H1 (cell line): ENCODE results near the gene SPPL2B.

ENCODE experiments used
- EP300 ChIP-seq, 2 experiments: IDR thresholded peaks; 1 replicate in 1 of 2; 2 replicates in 1 of 2; pipeline ENCODE4 v1.6.1; 2011 to 2012; ENCODE audit warnings: low read depth in 2 of 2, low read length in 2 of 2, mild to moderate bottlenecking in 2 of 2, borderline replicate concordance in 1 of 2, inconsistent platforms in 1 of 2, moderate library complexity in 1 of 2
- JUN ChIP-seq: IDR thresholded peaks from 2 replicates; pipeline ENCODE4 v1.6.1; 2011; ENCODE audit warnings: low read depth, mild to moderate bottlenecking, improper control_type of control experiment, low read length
- JUND ChIP-seq: IDR thresholded peaks from 2 replicates; pipeline ENCODE4 v1.6.1; 2011; ENCODE audit warnings: mild to moderate bottlenecking, improper control_type of control experiment, low read length
- KDM4A ChIP-seq: IDR thresholded peaks from one replicate; pipeline ENCODE4 v1.7.1; 2012; ENCODE audit warnings: low read depth, mild to moderate bottlenecking, moderate library complexity, low read length, inconsistent platforms; ENCODE audit not compliant: severe bottlenecking
- POLR2A ChIP-seq, 2 experiments: IDR thresholded peaks; 1 replicate in 1 of 2; 2 replicates in 1 of 2; pipeline ENCODE4 v1.6.1; 2011; ENCODE audit warnings: low read depth in 2 of 2, low read length in 2 of 2, mild to moderate bottlenecking in 2 of 2; ENCODE audit errors: control extremely low read depth in 1 of 2
- SAP30 ChIP-seq: fragments of 300-600 bp; sonication (generic); IDR thresholded peaks from 2 replicates; pipeline ENCODE4 v1.7.1; 2012; ENCODE audit warnings: low read length, moderate library complexity, mild to moderate bottlenecking, inconsistent platforms; ENCODE audit not compliant: insufficient read depth, insufficient replicate concordance

DNA sequence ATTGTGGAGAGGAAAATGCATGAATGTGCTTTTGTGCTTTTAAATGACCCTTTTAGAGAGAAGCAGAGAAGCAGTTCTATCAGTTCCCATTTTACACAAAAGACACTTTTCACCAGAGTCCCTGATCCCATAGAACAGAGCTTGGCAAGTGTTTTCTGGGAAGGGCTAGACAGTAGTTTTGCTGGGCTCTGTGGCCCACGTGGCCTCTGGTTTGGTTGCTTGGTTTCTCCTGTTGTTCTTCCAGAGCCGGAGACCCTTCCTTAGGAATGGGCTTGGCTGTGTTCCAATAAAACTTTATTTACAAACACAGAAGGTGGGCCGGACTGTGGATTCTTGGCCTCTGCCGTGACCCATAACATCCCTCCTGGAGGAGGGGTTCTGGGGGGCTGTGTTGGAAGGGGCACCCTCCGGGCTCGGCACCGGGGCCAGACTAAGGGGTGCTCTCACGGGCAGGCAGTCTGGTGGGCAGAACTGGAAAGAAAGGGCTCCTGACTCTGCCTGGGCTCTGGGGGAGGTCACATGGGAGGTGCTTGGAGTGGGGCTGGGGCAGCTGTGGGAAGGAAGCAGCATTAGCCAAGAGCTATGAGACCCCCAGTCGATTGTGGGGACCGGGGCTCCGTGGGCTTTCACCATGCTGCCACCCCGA, 3.2 kb downstream of the SPPL2B start:
- TF ChIP-seq KDM4A = no peak
- no peak for TF ChIP-seq POLR2A (IDR thresholded peaks at IDR 0.05; ENCODE audit: control extremely low read depth in 1 of 2, low read depth in 2 of 2, low read length in 2 of 2)
- no peak for TF ChIP-seq JUND
- TF ChIP-seq JUN = no peak
- no peak for TF ChIP-seq EP300 (IDR thresholded peaks at IDR 0.05; ENCODE audit: borderline replicate concordance in 1 of 2, low read depth in 2 of 2, low read length in 2 of 2)
- no peak for TF ChIP-seq SAP30
